Heart left ventricle (tissue), 16 donors: ENCODE data around the gene ATP2B2. TPM values are rescaled to one million over a fixed set of nuclear protein-coding genes. Genes with fewer than 3 reads are reported as not detected.

Experiments used
- ATAC-seq, 4 donors: fragments of 200-7000 bp; cut with Tn5 transposase; one replicate each; pipeline ENCODE4 v1.9.1; 2020 to 2022; ENCODE audit warnings: moderate library complexity in 4 of 4, mild to moderate bottlenecking in 3 of 4, moderate number of reproducible peaks in 1 of 4
- DNase-seq, 5 donors: peaks; one replicate each; pipeline ENCODE4 v3.0.0-alpha.2; 2020
- H3K27ac ChIP-seq, 12 donors: fragments of 200-600 bp; sonication (generic) in 4 of 12; one replicate each; pipeline versions ENCODE4 v1.5.0 to v1.8.0; 2016 to 2022; ENCODE audit warnings: mild to moderate bottlenecking in 2 of 12
- H3K27me3 ChIP-seq, 9 donors: fragments of 200-600 bp; sonication (generic) in 2 of 9; one replicate each; pipeline versions ENCODE4 v1.5.1 to v1.8.0; 2016 to 2022; ENCODE audit warnings: mild to moderate bottlenecking in 3 of 9
- H3K36me3 ChIP-seq, 9 donors: fragments of 200-600 bp; sonication (generic) in 2 of 9; one replicate each; pipeline versions ENCODE4 v1.5.0 to v1.8.0; 2018 to 2022; ENCODE audit warnings: mild to moderate bottlenecking in 2 of 9
- H3K4me1 ChIP-seq, 12 donors: fragments of 200-600 bp; sonication (generic) in 4 of 12; one replicate each; pipeline versions ENCODE4 v1.5.0 to v1.8.0; 2016 to 2022; ENCODE audit warnings: mild to moderate bottlenecking in 3 of 12
- H3K4me3 ChIP-seq, 12 donors: fragments of 200-600 bp; sonication (generic) in 4 of 12; one replicate each; pipeline versions ENCODE4 v1.5.0 to v1.8.0; 2017 to 2022; ENCODE audit warnings: mild to moderate bottlenecking in 9 of 12, moderate library complexity in 4 of 12
- H3K9me3 ChIP-seq, 12 donors: fragments of 200-600 bp; sonication (generic) in 4 of 12; one replicate each; pipeline versions ENCODE4 v1.5.0 to v1.8.0; 2016 to 2022; ENCODE audit warnings: mild to moderate bottlenecking in 1 of 12
- CTCF ChIP-seq, 12 donors: fragments of 200-600 bp; sonication (generic) in 4 of 12; IDR thresholded peaks; one replicate each; pipeline versions ENCODE4 v1.5.0 to v1.8.0; 2018 to 2022; ENCODE audit warnings: antibody characterized with exemption in 12 of 12, mild to moderate bottlenecking in 5 of 12
- POLR2A ChIP-seq, 2 donors: fragments of 450-650 bp; IDR thresholded peaks; one replicate each; pipeline ENCODE4 v1.6.1; 2017; ENCODE audit warnings: antibody characterized with exemption in 2 of 2, mild to moderate bottlenecking in 2 of 2, moderate library complexity in 2 of 2
- WGBS, 4 donors: extraction: QIAGEN DNeasy Blood & Tissue Kit in 2 of 4; methylation state at CpG; one replicate each; pipeline versions ENCODE4 v1.1.5 to v1.1.7; 2013 to 2018; 5-methylcytosine and 5-hydroxymethylcytosine counted together
- intact Hi-C, 10 donors: fragments of 100-400 bp; cut with DNase I; formaldehyde crosslinking; loops; one replicate each; pipeline versions ENCODE4 v1.11.1 to v1.14.2; 2022
- polyA plus RNA-seq, 2 donors: library from polyadenylated mRNA; stranded (reverse); fragments of 200-250 nt; gene quantifications; one replicate each; pipeline ENCODE4 v1.2.3, GENCODE V29; 2013
- total RNA-seq, 9 donors: library from RNA; depleted of rRNA in 2 of 9; stranded (reverse); fragments of >200 nt in 2 of 9; fragmentation: NEBNext Ultra II Directional in 3 of 9; extraction: Animal tissue kit (Norgen Biotek cat#: 25700) in 3 of 9; gene quantifications; one replicate each; pipeline versions ENCODE4 v1.1.0 to v1.2.4, GENCODE V29; 2016 to 2023
- donor health status: ischemic (EF 13 %, LVEDD 7.1; RV severe dilation, severe dysfunction).
- donor health status: healthy with polysubstance abuse.
- donor health status: DM: no; HTN: yes; CAD: no.
- donor health status: DM: no; HTN: no; CAD: no.
- donor health status: ischemic (EF 25% LVEDD 6.9; RV normal size, moderate dysfunction).
- donor health status: ischemic (EF 25% LVEDD 5.7; RV mildly dilated, moderate dysfunction).
- donor health status: healthy.
- donor health status: DM: yes; HTN: yes; CAD: no.
- donor health status: ischemic (EF 35%, LVEDD 5.7; RV mildly dilated, moderate dysfunction).
- donor health status: nonischemic (EF 11% LVEDD 7.7; RV severe dilation, severe dysfunction).
- donor health status: DM: yes; HTN: yes; CAD: no.
- donor health status: PGD.
- donor health status: ischemic (EF 29% LVEDD 5.4; RV normal size, mild dysfunction).
- donor health status: nonischemic (EF 23%, LVEDD 6.1; RV moderate dilation, normal function).

The ATP2B2 gene
- total and polyA plus RNA-seq, 11 donors: 0.01 to 0.35 (median 0.12) TPM; not detected in 3

- WGBS, 4 donors: 0 to 34% (median 18%) methylated on average over 1 to 4 of the region's 4 CpGs
- peak; percentile 64 to 97 (median 90) for ATAC-seq
- no peak overlapping the region for H3K4me3 ChIP-seq
- H3K27me3 ChIP-seq: peaks cover 0 to 18% (median 4%) of the 10 kb centered on the region in 9 donors
- TF ChIP-seq POLR2A (IDR thresholded peaks at IDR 0.05) (no peak), CTCF (IDR thresholded peaks at IDR 0.05) (no peak)
- no peak overlapping the region for H3K27ac ChIP-seq
- intact Hi-C loops: no loop called here
- H3K36me3 ChIP-seq: no peaks in the 10 kb centered on the region
- H3K4me1 ChIP-seq: peaks cover 0 to 12% (median 0%) of the 10 kb centered on the region in 12 donors
- DNase-seq: peak; percentile 51 to 85 (median 54)
- H3K9me3 ChIP-seq: no peaks in the 10 kb centered on the region
These were observed 10.4 kb downstream of the ATP2B2 start for GRCh38 chr3:10495003-10495402.

- TF ChIP-seq CTCF (IDR thresholded peaks at IDR 0.05) (no peak), POLR2A (IDR thresholded peaks at IDR 0.05) (no peak)
- Histone ChIP-seq H3K4me1 (peaks cover 0 to 12% (median 0%) of the 10 kb centered on the region in 12 donors), H3K36me3 (no peaks in the 10 kb centered on the region), H3K27me3 (peaks cover 0 to 18% (median 3%) of the 10 kb centered on the region in 9 donors), H3K27ac (no peak overlapping the region), H3K9me3 (no peaks in the 10 kb centered on the region), H3K4me3 (no peak overlapping the region)
- DNase-seq (no peak), ATAC-seq (no peak)
- intact Hi-C loops: no loop called here
- WGBS, 4 donors: 37 to 70% (median 50%) methylated on average over 3 of the region's 3 CpGs
These were observed 11.2 kb downstream of the ATP2B2 start for GRCh38 chr3:10494180-10494579.

GRCh38 chr3:10493202-10493589 lies 12.2 kb downstream of the ATP2B2 start:
- WGBS, 4 donors: 79 to 88% (median 84%) methylated on average over 4 of the region's 4 CpGs
- H3K4me3 ChIP-seq: no peak overlapping the region
- intact Hi-C loops: no loop called here
- ATAC-seq (no peak), DNase-seq (no peak)
- peaks cover 0 to 9% (median 0%) of the 10 kb centered on the region in 9 donors for H3K27me3 ChIP-seq
- H3K36me3 ChIP-seq: no peaks in the 10 kb centered on the region
- no peak overlapping the region for H3K27ac ChIP-seq
- peaks cover 0 to 12% (median 0%) of the 10 kb centered on the region in 12 donors for H3K4me1 ChIP-seq
- no peaks in the 10 kb centered on the region for H3K9me3 ChIP-seq
- TF ChIP-seq CTCF (IDR thresholded peaks at IDR 0.05) (no peak), POLR2A (IDR thresholded peaks at IDR 0.05) (no peak)

GRCh38 chr3:10492364-10493201 lies 12.8 kb downstream of the ATP2B2 start:
- no peak overlapping the region for H3K27ac ChIP-seq
- no peaks in the 10 kb centered on the region for H3K9me3 ChIP-seq
- no peaks in the 10 kb centered on the region for H3K36me3 ChIP-seq
- ATAC-seq (no peak), DNase-seq (peak in 1 of 5 donors; percentile 20)
- peaks cover 0 to 3% (median 0%) of the 10 kb centered on the region in 9 donors for H3K27me3 ChIP-seq
- TF ChIP-seq POLR2A (IDR thresholded peaks at IDR 0.05): no peak
- no peak for TF ChIP-seq CTCF (IDR thresholded peaks at IDR 0.05)
- WGBS, 4 donors: 85 to 88% (median 86%) methylated on average over 12 of the region's 12 CpGs
- H3K4me1 ChIP-seq: peaks cover 0 to 12% (median 0%) of the 10 kb centered on the region in 12 donors
- no peak overlapping the region for H3K4me3 ChIP-seq
- intact Hi-C loops: no loop called here
